Glutamatergic neuron (in vitro differentiated cells): Measurements from ENCODE around the gene SMIM30. TPM values are rescaled to one million over a fixed set of nuclear protein-coding genes. Genes with fewer than 3 reads are reported as not detected.

Experiments used
- DNase-seq: peaks from one replicate; pipeline ENCODE4 v3.0.0; 2022
- H3K27ac Mint-ChIP-seq: one replicate; pipeline ENCODE4 v1.8.0; 2020; ENCODE audit warnings: mild to moderate bottlenecking, mixed read lengths, inconsistent platforms; ENCODE audit not compliant: unreplicated experiment
- H3K27me3 Mint-ChIP-seq: one replicate; pipeline ENCODE4 v1.8.0; 2020; ENCODE audit warnings: mild to moderate bottlenecking, moderate library complexity, mixed read lengths, inconsistent platforms; ENCODE audit not compliant: unreplicated experiment
- H3K36me3 Mint-ChIP-seq: one replicate; pipeline ENCODE4 v1.8.0; 2020; ENCODE audit warnings: mild to moderate bottlenecking, mixed read lengths, inconsistent platforms; ENCODE audit not compliant: unreplicated experiment
- H3K4me1 Mint-ChIP-seq: one replicate; pipeline ENCODE4 v1.8.0; 2020; ENCODE audit warnings: mild to moderate bottlenecking, low read depth, mixed read lengths, inconsistent platforms; ENCODE audit not compliant: unreplicated experiment
- H3K4me3 Mint-ChIP-seq: one replicate; pipeline ENCODE4 v1.8.0; 2020; ENCODE audit warnings: mild to moderate bottlenecking, mixed read lengths, inconsistent platforms; ENCODE audit not compliant: unreplicated experiment
- H3K9me3 Mint-ChIP-seq: one replicate; pipeline ENCODE4 v1.8.0; 2020; ENCODE audit warnings: mild to moderate bottlenecking, moderate library complexity, mixed read lengths, inconsistent platforms; ENCODE audit not compliant: unreplicated experiment
- CTCF ChIP-seq: fragments of 200-600 bp; sonication (generic); IDR thresholded peaks from one replicate; pipeline ENCODE4 v1.5.0; 2021; ENCODE audit not compliant: partially characterized antibody, unreplicated experiment
- total RNA-seq: library from RNA; stranded (reverse); fragmentation: NEBNext Ultra II Directional; extraction: Animal tissue kit (Norgen Biotek cat#: 25700); gene quantifications from one replicate; pipeline ENCODE4 v1.2.1, GENCODE V29; 2021; ENCODE audit not compliant: unreplicated experiment

Gene SMIM30
- total RNA-seq, 1 donor from 2014 or later: 16.0 TPM

GRCh38 chr7:113140956-113141355 lies 22.6 kb upstream of the SMIM30 start:
- Mint-ChIP-seq H3K27me3 (no peaks in the 10 kb centered on the region), H3K36me3 (no peaks in the 10 kb centered on the region), H3K9me3 (no peaks in the 10 kb centered on the region), H3K4me3 (no peak overlapping the region), H3K4me1 (no peaks in the 10 kb centered on the region), H3K27ac (no peak overlapping the region)
- no peak for DNase-seq
- no peak for TF ChIP-seq CTCF

GRCh38 chr7:113137241-113137640 lies 18.9 kb upstream of the SMIM30 start:
- no peak overlapping the region for H3K27ac Mint-ChIP-seq
- H3K9me3 Mint-ChIP-seq: no peaks in the 10 kb centered on the region
- no peaks in the 10 kb centered on the region for H3K36me3 Mint-ChIP-seq
- no peak for TF ChIP-seq CTCF
- no peak overlapping the region for H3K4me3 Mint-ChIP-seq
- no peak for DNase-seq
- no peaks in the 10 kb centered on the region for H3K27me3 Mint-ChIP-seq
- H3K4me1 Mint-ChIP-seq: no peaks in the 10 kb centered on the region

- H3K9me3 Mint-ChIP-seq: no peaks in the 10 kb centered on the region
- DNase-seq: no peak
- no peak for TF ChIP-seq CTCF
- no peaks in the 10 kb centered on the region for H3K4me1 Mint-ChIP-seq
- peaks cover 2% of the 10 kb centered on the region for H3K27me3 Mint-ChIP-seq
- no peaks in the 10 kb centered on the region for H3K36me3 Mint-ChIP-seq
- H3K27ac Mint-ChIP-seq: no peak overlapping the region
- no peak overlapping the region for H3K4me3 Mint-ChIP-seq
Observed at GRCh38 chr7:113134025-113134424, 15.7 kb upstream of the SMIM30 start.

- Mint-ChIP-seq H3K27me3 (peaks cover 2% of the 10 kb centered on the region), H3K36me3 (no peaks in the 10 kb centered on the region), H3K9me3 (no peaks in the 10 kb centered on the region), H3K4me3 (no peak overlapping the region), H3K4me1 (no peaks in the 10 kb centered on the region), H3K27ac (no peak overlapping the region)
- no peak for TF ChIP-seq CTCF
- DNase-seq: no peak
Observed at GRCh38 chr7:113131367-113131766, 13.0 kb upstream of the SMIM30 start.

- no peak overlapping the region for H3K4me3 Mint-ChIP-seq
Observed at GRCh38 chr7:113128031-113128430, 9.7 kb upstream of the SMIM30 start.

More at GRCh38 chr7:113128031-113128430, 9.7 kb upstream of the SMIM30 start:
- Mint-ChIP-seq H3K27ac (no peak overlapping the region), H3K4me1 (no peaks in the 10 kb centered on the region), H3K27me3 (peaks cover 2% of the 10 kb centered on the region), H3K36me3 (no peaks in the 10 kb centered on the region), H3K9me3 (no peaks in the 10 kb centered on the region)
- TF ChIP-seq CTCF: no peak
- no peak for DNase-seq
